Peyer's patch (tissue), 4 donors: ENCODE results near the gene LSM3.

Experiments
- POLR2A ChIP-seq, 2 donors: fragments of 450-650 bp; IDR thresholded peaks; one replicate each; pipeline ENCODE4 v1.5.1; 2017; ENCODE audit warnings: antibody characterized with exemption in 2 of 2, mild to moderate bottlenecking in 2 of 2, moderate library complexity in 2 of 2
- TF ChIP-seq, protein P1 (sequence below), 6 experiments: fragments of 450-650 bp in 4 of 6; fragments of 200-600 bp in 2 of 6; sonication (generic) in 1 of 6; IDR thresholded peaks; one replicate each; pipeline ENCODE4 v1.5.1; 2017 to 2019; ENCODE audit warnings: antibody characterized with exemption in 6 of 6, mild to moderate bottlenecking in 3 of 6, moderate library complexity in 1 of 6

DNA sequence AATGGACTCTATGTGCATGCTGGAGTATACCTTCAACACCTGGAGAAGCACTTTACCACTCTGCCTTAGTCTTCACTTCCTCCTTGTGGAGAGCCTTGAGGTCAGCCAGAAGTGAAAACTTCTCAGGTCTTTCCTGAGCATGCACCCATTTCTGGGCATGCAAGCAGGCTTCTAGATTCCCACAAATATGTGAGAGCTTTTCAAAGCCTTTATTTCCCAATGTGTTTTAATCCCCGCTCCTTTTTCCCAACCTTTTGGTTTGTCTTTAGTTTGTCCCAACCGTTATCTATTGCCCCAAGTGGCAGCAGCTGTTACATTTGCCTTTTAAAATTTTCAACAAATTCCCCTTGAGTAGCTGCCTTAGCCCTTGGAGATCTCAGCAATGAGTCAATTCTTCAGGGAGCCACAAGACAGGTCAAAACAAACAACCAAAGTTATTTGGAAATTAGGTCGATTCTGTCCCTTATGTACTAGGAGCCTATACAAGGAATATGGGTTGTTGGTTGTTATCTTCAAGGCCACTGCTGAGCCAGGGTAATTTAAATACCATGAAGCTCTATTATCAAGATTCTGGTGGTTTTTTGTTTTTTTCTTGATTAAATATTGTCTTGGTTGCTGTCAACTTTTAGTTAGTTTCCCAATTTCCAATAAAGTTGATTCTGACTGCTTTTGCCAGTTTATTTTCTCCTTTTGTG lies 44.4 kb downstream of the LSM3 start:
- TF ChIP-seq, protein P1, sequence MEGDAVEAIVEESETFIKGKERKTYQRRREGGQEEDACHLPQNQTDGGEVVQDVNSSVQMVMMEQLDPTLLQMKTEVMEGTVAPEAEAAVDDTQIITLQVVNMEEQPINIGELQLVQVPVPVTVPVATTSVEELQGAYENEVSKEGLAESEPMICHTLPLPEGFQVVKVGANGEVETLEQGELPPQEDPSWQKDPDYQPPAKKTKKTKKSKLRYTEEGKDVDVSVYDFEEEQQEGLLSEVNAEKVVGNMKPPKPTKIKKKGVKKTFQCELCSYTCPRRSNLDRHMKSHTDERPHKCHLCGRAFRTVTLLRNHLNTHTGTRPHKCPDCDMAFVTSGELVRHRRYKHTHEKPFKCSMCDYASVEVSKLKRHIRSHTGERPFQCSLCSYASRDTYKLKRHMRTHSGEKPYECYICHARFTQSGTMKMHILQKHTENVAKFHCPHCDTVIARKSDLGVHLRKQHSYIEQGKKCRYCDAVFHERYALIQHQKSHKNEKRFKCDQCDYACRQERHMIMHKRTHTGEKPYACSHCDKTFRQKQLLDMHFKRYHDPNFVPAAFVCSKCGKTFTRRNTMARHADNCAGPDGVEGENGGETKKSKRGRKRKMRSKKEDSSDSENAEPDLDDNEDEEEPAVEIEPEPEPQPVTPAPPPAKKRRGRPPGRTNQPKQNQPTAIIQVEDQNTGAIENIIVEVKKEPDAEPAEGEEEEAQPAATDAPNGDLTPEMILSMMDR (IDR thresholded peaks at IDR 0.05), result no peak
- TF ChIP-seq POLR2A (IDR thresholded peaks at IDR 0.05), result no peak
